Calu3 (cell line): Measurements from ENCODE around the gene HIPK4. TPM values are rescaled to one million over a fixed set of nuclear protein-coding genes. Genes with fewer than 3 reads are reported as not detected.

Experiments used
- BruUV-seq: library from RNA; stranded (reverse); fragments of 400-500 nt; replicated peaks from 2 replicates; lab custom pipeline; 2021; lab: Mats Ljungman, UMichigan
- CTCF ChIA-PET: fragments of 300-600 bp; sonication (Branson Sonifier 250); formaldehyde crosslinking; loops from one replicate; lab custom pipeline; 2022; ENCODE audit warnings: antibody characterized with exemption; lab: Charles Lee
- DNase-seq: peaks from one replicate; pipeline ENCODE4 v3.0.0; 2022
- H3K27ac Mint-ChIP-seq: one replicate; pipeline ENCODE4 v1.8.0; 2022; ENCODE audit warnings: mixed read lengths; ENCODE audit not compliant: unreplicated experiment
- H3K27me3 Mint-ChIP-seq: one replicate; pipeline ENCODE4 v1.8.0; 2022; ENCODE audit warnings: mixed read lengths; ENCODE audit not compliant: unreplicated experiment
- H3K36me3 Mint-ChIP-seq: one replicate; pipeline ENCODE4 v1.8.0; 2022; ENCODE audit warnings: mild to moderate bottlenecking, moderate library complexity, mixed read lengths; ENCODE audit not compliant: insufficient read depth, unreplicated experiment
- H3K4me1 Mint-ChIP-seq: one replicate; pipeline ENCODE4 v1.8.0; 2022; ENCODE audit warnings: mild to moderate bottlenecking, low read depth, mixed read lengths; ENCODE audit not compliant: unreplicated experiment
- H3K4me3 Mint-ChIP-seq: one replicate; pipeline ENCODE4 v1.8.0; 2022; ENCODE audit warnings: mild to moderate bottlenecking, low read depth, moderate library complexity, mixed read lengths; ENCODE audit not compliant: unreplicated experiment
- H3K9me3 Mint-ChIP-seq: one replicate; pipeline ENCODE4 v1.8.0; 2022; ENCODE audit warnings: low read depth, mixed read lengths; ENCODE audit not compliant: unreplicated experiment
- CTCF ChIP-seq: fragments of 200-600 bp; IDR thresholded peaks from one replicate; pipeline ENCODE4 v1.8.0; 2022; ENCODE audit warnings: antibody characterized with exemption; ENCODE audit not compliant: unreplicated experiment
- intact Hi-C: fragments of 100-400 bp; cut with micrococcal nuclease; formaldehyde crosslinking; loops from one replicate; pipeline ENCODE4 v1.10.0; 2022; ENCODE audit not compliant: unreplicated experiment
- total RNA-seq: library from RNA; stranded (reverse); gene quantifications from 2 replicates; pipeline ENCODE4 v1.2.3, GENCODE V29; 2022

Gene HIPK4
- total RNA-seq, 1 experiment from 2014 or later, result 0.14 TPM

GRCh38 chr19:40414542-40415535 is 24.9 kb upstream of the HIPK4 start:
- Mint-ChIP-seq H3K27me3 (no peaks in the 10 kb centered on the region), H3K27ac (no peak overlapping the region), H3K4me1 (peaks cover 51% of the 10 kb centered on the region), H3K4me3 (no peak overlapping the region), H3K36me3 (peaks cover 9% of the 10 kb centered on the region), H3K9me3 (no peaks in the 10 kb centered on the region)
- no peak for TF ChIP-seq CTCF
- no peak for DNase-seq
- intact Hi-C loops, result no loop called here
- BruUV-seq, result no TSS peak
- CTCF ChIA-PET, result interaction anchor here (0.5 to 0.6 kb wide), 2 partner anchors 9 to 106 kb away, joined by 3 to 4 read pairs; no protein-coding TSS in a partner anchor

GRCh38 chr19:40413291-40413845 is 23.4 kb upstream of the HIPK4 start, which contains the start of gene PRX:
TSS of gene PRX (minus strand) at chr19:40413378. CDS start at chr19:40407932, 5,446 bp downstream.
- Mint-ChIP-seq H3K27me3 (no peaks in the 10 kb centered on the region), H3K27ac (no peak within 1 kb of the TSS), H3K4me3 (no peak within 1 kb of the TSS), H3K36me3 (peaks cover 9% of the 10 kb centered on the region), H3K4me1 (peaks cover 37% of the 10 kb centered on the region), H3K9me3 (no peaks in the 10 kb centered on the region)
- CTCF ChIA-PET, result interaction anchor here (0.9 to 2.3 kb wide), 2 partner anchors 7 to 30 kb away, joined by 3 to 11 read pairs; no protein-coding TSS in a partner anchor
- no peak for DNase-seq
- BruUV-seq, result no TSS peak
- TF ChIP-seq CTCF, result no peak
- intact Hi-C loops, result no loop called here

DNA sequence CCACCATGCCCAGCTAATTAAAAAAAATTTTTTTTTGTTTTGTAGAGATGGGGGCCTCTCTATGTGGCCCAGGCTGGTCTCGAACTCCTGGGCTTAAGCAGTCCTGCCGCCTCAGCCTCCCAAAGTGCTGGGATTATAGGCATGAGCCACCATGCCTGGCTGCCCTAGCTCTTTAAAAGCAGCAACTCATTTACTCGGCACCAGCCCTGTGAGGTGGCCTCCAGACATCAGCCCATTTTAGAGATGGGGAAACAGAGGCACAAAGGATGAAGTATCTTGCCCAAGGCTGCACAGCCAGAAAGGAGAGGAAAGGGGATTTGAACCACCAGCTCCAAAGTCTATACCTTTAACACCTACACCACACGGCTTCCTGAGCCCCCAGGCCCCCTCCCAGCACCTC is 22.9 kb upstream of the HIPK4 start:
- no peak for TF ChIP-seq CTCF
- Mint-ChIP-seq H3K27ac (no peak overlapping the region), H3K36me3 (peaks cover 9% of the 10 kb centered on the region), H3K27me3 (no peaks in the 10 kb centered on the region), H3K4me1 (peaks cover 32% of the 10 kb centered on the region), H3K9me3 (no peaks in the 10 kb centered on the region), H3K4me3 (no peak overlapping the region)
- intact Hi-C loops, result no loop called here
- no peak for DNase-seq
- BruUV-seq, result no TSS peak
- CTCF ChIA-PET, result interaction anchor here (0.9 to 2.3 kb wide), 2 partner anchors 8 to 30 kb away, joined by 3 to 11 read pairs; no protein-coding TSS in a partner anchor

DNA sequence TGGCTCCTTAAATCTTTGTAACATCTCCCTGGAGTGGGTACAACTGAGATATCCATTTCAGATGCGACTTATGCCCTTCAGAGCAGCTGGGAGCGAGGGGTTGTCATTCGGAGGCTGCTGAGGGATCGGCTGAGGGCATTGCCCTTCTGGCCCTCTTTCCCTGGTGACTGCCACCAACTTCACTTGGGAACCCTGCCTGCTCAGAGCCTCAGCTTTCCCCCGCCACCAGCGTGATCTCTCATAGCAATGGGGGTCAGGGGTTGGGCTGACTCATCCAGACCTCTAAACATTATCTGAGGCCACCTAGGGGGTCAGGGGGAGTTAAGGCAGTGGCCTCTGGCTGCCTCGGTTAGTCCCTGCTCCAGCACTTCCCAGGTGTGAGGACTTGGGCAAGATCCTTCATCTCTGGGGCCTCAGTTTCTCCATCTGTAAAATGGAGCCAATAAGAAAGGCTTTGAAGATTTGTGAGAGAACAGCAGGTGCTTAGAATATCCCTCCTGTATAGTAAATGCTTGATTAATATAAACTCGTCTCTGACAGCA is 22.0 kb upstream of the HIPK4 start:
- CTCF ChIA-PET, result interaction anchor here (2.3 kb wide), 1 partner anchor 9 kb away, joined by 11 read pairs; no protein-coding TSS in a partner anchor
- Mint-ChIP-seq H3K4me1 (peaks cover 24% of the 10 kb centered on the region), H3K9me3 (no peaks in the 10 kb centered on the region), H3K36me3 (peaks cover 3% of the 10 kb centered on the region), H3K27me3 (no peaks in the 10 kb centered on the region), H3K4me3 (no peak overlapping the region), H3K27ac (no peak overlapping the region)
- intact Hi-C loops, result no loop called here
- DNase-seq, result no peak
- no peak for TF ChIP-seq CTCF
- no TSS peak for BruUV-seq
